Stimulated activated CD4-positive, alpha-beta T cell treated with anti-CD3 and anti-CD28 coated beads, Interleukin-1b, Interleukin-23, amount 100 ng/mL, for 4 hours (primary cell): ENCODE measurements around the gene C4B.
"Not testable (repeated sequence)": the region's sequence is repeated elsewhere in the genome, so short reads cannot be mapped to it uniquely, and the experiment has no call there.

Experiments
- DNase-seq, 2 donors: peaks; one replicate each; pipeline ENCODE4 v3.0.0-alpha.2; 2020; ENCODE audit warnings: low read depth in 2 of 2

Gene C4B

DNA sequence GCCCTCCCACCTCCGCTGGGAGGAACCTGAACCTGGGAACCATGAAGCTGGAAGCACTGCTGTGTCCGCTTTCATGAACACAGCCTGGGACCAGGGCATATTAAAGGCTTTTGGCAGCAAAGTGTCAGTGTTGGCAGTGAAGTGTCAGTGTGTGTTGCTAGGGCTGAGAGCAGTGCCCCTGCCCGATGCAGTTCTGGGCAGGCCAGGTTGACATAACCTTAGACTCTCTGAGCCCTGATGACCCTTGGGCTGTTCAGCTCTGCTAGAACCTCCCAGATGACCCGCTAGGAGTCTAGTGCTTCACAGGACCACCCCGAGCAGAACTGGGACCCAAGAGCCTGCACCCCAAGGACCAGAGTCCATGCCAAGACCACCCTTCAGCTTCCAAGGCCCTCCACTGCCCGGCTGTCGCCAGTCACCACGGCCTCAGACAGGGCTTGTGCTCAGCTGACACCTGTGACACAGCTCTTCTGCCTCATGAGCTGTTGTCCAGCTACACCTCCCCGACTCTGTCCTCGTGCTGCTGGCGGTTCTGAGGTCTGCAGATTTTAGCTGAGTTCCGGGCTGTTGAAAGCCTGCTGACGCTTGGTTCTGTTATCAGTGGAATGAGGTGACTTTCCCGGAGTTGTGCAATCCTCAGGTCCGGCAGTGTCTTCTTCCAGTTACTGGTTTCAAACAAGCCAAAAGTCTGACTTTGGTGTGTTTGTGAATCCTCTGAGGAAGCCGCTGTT, 20.9 kb downstream of the C4B start:
- DNase-seq = not testable (repeated sequence)

DNA sequence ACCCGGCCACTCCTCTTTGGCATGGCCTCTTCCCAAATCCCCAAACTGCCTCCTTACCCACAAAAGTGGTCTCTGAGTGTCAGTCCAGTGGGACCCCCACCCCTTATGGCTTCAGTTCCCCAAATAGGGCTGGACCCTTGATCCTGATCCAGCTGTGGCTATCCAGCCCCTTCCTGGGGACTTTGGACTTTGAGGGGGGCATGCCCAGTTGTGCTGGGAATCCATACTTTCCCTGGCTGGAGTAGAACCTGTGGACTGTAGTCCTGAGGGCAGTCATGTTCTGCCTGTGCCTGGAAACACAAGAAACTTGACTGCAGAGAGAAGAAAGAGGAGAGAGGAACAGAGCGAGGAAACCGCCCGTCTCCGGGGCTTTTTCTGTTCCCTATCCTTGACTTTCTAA, 22.5 kb downstream of the C4B start:
- not testable (repeated sequence) for DNase-seq

DNA sequence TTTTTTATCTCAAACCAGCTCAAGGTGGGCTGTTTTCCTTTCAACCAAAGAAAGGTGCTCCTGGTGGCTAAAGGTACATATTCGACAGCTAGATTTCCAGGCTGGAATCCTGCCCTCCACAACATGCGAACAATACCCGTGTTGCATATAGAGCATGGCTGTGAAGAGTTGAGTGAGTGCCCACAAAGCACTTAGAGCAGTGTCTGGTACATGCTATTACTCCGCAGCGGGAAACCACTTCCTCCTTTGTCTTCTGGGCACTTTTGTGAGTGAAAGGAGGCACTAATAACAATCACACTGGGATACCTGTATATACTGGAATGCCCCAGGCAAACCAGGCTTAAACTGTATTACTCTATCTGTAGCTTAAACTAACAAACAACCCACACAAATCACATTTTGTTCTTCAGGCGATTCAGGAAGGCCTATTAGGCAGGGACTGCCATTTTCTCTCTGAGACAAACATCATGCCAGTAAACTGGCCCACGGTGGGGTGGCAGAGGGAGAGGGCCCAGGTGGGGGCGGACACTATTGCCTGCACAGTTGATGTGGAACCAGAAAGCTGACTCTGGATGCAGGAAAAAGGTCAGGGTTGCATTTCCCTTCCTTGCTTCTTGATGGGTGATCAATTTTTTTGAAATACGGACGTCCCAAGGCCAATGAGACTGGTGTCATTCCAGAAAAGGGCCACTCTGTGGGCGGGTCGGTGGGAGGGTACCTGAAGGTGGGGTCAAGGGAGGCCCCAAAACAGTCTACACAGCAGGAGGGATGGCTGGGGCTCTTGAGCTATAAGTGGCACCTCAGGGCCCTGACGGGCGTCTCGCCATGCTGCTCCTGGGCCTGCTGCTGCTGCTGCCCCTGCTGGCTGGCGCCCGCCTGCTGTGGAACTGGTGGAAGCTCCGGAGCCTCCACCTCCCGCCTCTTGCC, 23.3 kb downstream of the C4B start, which contains the start of gene CYP21A2:
TSS of gene CYP21A2 (plus strand) at position 818 of the 927 bp plus-strand sequence. CDS start at position 826, 8 bp downstream.
- DNase-seq = not testable (repeated sequence)

DNA sequence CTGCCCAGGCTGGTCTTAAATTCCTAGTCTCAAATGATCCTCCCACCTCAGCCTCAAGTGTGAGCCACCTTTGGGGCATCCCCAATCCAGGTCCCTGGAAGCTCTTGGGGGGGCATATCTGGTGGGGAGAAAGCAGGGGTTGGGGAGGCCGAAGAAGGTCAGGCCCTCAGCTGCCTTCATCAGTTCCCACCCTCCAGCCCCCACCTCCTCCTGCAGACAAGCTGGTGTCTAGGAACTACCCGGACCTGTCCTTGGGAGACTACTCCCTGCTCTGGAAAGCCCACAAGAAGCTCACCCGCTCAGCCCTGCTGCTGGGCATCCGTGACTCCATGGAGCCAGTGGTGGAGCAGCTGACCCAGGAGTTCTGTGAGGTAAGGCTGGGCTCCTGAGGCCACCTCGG, 24.3 kb downstream of the C4B start:
- DNase-seq = not testable (repeated sequence)

DNA sequence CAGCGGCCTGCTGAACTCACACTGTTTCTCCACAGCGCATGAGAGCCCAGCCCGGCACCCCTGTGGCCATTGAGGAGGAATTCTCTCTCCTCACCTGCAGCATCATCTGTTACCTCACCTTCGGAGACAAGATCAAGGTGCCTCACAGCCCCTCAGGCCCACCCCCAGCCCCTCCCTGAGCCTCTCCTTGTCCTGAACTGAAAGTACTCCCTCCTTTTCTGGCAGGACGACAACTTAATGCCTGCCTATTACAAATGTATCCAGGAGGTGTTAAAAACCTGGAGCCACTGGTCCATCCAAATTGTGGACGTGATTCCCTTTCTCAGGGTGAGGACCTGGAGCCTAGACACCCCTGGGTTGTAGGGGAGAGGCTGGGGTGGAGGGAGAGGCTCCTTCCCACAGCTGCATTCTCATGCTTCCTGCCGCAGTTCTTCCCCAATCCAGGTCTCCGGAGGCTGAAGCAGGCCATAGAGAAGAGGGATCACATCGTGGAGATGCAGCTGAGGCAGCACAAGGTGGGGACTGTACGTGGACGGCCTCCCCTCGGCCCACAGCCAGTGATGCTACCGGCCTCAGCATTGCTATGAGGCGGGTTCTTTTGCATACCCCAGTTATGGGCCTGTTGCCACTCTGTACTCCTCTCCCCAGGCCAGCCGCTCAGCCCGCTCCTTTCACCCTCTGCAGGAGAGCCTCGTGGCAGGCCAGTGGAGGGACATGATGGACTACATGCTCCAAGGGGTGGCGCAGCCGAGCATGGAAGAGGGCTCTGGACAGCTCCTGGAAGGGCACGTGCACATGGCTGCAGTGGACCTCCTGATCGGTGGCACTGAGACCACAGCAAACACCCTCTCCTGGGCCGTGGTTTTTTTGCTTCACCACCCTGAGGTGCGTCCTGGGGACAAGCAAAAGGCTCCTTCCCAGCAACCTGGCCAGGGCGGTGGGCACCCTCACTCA, 25.0 kb downstream of the C4B start:
- not testable (repeated sequence) for DNase-seq

DNA sequence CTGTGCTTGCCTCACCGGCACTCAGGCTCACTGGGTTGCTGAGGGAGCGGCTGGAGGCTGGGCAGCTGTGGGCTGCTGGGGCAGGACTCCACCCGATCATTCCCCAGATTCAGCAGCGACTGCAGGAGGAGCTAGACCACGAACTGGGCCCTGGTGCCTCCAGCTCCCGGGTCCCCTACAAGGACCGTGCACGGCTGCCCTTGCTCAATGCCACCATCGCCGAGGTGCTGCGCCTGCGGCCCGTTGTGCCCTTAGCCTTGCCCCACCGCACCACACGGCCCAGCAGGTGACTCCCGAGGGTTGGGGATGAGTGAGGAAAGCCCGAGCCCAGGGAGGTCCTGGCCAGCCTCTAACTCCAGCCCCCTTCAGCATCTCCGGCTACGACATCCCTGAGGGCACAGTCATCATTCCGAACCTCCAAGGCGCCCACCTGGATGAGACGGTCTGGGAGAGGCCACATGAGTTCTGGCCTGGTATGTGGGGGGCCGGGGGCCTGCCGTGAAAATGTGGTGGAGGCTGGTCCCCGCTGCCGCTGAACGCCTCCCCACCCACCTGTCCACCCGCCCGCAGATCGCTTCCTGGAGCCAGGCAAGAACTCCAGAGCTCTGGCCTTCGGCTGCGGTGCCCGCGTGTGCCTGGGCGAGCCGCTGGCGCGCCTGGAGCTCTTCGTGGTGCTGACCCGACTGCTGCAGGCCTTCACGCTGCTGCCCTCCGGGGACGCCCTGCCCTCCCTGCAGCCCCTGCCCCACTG, 25.9 kb downstream of the C4B start:
- not testable (repeated sequence) for DNase-seq

DNA sequence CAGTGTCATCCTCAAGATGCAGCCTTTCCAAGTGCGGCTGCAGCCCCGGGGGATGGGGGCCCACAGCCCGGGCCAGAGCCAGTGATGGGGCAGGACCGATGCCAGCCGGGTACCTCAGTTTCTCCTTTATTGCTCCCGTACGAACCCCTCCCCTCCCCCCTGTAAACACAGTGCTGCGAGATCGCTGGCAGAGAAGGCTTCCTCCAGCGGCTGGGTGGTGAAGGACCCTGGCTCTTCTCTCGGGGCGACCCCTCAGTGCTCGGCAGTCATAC, 26.4 kb downstream of the C4B start:
- not testable (repeated sequence) for DNase-seq

DNA sequence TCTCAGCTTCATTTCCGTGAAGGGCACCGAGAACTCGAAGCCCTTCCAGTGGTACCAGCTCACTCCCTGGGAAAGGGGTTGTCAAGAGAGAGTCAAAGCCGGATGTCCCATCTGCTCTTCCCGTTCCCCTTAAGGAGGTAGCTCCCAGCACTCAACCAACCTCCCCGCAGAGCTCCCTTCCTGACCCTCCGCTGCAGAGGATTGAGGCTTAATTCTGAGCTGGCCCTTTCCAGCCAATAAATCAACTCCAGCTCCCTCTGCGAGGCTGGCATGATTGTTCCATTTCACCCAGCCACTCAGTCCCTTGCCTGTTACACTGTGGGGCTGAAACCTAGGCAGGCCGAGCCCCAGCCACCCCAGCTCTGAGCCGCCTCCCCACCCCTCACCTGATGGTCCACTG, 26.8 kb downstream of the C4B start:
- DNase-seq = not testable (repeated sequence)

DNA sequence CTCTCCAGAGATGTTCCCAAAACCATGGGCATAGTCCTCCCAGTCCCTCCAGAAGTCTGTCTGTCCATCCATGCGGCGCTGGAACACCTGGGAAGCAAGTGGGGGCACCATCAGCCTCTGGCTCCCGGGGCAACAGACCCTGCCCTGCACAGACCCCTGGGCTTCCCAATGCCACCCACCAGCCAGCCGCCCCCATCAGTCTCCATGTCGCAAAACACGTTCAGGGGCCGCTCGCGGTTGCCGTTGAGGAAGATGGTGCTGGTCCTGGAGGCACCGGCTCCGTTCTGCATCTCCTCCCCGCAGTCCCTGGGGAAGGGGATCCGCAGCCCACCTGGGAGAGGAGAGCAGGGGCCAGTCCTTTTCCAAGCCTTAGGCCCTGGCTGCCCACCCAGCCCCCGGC, 27.7 kb downstream of the C4B start:
- not testable (repeated sequence) for DNase-seq

DNA sequence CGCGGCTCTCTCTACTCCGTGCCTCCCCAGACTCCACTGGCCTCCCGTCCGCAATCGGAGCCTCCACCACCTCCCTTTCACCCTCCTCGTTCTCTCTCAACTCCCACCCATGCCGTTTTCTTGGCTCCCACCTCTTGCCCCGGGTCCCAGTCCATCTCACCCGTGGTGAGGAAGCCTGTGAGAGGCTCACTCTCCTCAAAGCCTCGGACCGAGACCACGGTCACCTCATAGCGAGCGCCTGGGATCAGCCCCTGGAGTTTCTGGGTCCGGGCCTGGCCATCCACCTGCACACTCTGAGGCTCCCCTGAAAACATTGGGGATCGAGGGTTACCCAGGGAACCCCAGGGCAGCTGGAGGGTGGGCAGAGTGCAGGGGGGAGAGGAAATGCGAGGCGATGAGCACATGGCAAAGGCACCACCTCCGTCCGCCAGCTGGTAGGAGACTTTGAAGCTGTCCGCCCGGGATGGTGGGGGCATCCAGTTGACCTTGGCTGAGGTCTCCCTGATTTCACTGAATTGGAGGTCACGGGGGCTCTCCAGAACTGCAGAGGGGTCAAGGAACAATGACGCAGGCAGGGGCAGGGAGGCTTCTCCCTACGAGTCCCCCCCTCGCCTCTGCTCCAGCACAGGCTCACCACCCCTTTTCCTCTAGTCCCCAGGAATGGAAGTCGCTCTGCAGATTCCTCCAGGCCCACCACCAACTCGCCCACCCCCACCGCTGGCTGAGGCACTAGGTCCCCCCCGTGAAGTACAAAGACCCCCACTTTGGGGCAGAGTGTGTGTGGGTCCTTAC, 29.2 kb downstream of the C4B start:
- not testable (repeated sequence) for DNase-seq

DNA sequence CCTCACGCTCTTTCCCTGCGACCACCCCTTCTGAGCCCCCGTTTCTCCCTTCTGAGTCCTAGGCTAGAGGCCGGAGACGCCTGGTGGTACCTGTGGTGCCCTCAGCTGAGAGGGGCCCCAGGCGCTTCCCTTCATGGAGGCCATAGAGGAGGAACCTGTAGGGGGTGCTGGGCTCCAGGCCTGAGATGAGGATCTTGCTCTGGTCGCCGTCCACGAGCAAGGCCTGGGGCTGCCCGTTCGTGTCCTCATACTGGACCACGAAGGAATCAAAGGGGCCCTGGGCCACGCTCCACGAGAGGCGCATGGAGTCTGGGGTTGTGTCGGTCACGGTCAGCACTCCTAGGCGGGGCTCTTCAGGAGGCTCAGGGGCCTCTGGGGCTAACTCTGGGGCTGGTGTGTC, 30.3 kb downstream of the C4B start:
- DNase-seq = not testable (repeated sequence)

DNA sequence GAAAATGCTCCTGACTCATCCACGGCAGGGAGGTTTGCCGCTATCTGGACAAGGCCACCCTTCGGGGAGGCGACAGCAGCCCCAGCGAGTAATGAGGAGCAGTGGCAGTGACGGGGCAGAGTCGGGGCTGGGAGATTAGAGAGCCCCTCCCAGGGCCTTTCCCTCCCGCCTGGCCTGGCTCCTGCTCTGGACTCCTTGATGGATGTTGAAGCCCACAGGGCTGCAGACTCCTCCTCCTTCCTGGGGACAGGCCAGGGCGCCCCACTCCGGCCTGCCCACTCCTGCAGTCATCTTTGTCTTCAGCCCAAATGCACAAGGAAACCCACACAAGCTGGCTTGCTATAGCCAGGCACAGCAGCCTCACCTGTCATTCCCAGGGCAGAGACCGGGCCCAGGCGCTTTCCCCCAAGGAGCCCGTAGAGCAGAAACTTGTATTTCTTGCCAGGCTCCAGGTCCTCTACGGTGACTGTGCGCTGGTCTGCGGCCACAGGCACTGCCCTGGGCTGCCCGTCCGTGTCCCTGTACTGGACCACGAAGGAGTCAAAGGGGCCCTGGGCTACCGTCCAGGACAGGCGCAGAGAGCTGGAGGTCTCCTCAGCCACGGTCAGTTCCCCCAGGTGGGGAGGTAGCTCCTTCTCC, 31.3 kb downstream of the C4B start:
- no peak for DNase-seq

DNA sequence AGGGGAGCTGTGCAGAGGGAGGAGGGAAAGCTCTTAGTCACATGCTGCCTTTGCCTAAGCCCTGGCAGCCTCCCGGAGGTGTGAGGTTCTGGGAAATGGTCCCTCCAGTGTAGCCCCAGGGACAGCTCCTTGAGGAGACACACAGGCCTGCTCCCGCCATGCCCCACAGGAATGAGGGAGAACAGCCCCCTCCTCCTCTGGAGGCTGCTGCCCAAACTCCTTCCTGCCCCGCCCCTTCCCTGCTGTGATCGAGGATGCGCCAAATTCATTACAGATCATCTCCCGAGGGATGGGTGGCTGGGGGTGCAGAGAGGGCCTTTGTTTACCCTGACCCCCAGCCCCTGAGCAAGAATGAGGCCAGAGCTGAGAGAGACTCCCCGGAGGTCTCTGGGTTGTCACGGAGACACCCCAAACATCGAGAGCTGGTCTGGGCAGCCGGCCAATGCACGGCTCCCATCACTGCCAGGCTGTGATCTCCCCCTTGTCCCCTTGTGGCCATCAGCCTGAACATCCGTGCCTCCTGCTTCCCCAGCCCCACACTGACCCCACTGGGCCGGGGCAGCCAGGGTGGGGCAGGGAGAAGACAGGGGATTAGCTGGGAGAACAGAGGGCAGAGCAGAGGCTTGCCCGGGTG, 32.0 kb downstream of the C4B start:
- no peak for DNase-seq

DNA sequence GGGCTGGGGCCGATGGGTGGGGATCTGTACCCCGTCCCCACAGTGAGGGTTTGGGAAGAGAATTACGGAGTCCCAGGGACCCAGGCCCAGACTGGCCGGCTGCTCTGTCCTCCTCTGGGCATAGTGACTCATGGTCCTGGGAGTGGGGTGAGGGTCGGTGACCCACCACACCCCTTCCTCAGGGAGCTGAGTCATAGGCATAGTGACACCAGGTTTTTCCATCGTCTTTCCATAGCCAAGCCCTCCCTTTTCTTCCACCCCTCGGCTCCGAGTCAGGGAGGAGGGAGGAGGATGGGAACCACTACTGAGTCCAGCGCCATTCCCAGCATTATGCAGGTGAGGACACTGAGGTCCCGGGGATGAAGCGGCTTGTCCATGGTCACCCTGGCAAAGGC, 32.5 kb downstream of the C4B start:
- DNase-seq = no peak

DNA sequence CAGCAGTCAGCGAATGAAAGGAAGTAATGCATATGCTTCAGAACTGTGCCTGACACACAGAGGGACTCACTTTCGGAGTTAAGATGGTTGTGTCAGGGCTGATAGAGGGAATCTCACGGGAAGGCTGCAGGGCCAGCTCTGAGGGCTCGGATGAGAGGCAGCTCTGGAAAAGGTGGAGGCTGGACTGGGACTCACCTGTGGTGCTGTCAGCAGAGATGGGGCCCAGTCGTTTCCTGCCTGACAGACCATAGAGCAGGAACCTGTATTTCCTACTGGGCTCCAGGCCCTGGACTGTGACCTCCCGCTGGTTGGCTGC, 32.9 kb downstream of the C4B start:
- no peak for DNase-seq

DNA sequence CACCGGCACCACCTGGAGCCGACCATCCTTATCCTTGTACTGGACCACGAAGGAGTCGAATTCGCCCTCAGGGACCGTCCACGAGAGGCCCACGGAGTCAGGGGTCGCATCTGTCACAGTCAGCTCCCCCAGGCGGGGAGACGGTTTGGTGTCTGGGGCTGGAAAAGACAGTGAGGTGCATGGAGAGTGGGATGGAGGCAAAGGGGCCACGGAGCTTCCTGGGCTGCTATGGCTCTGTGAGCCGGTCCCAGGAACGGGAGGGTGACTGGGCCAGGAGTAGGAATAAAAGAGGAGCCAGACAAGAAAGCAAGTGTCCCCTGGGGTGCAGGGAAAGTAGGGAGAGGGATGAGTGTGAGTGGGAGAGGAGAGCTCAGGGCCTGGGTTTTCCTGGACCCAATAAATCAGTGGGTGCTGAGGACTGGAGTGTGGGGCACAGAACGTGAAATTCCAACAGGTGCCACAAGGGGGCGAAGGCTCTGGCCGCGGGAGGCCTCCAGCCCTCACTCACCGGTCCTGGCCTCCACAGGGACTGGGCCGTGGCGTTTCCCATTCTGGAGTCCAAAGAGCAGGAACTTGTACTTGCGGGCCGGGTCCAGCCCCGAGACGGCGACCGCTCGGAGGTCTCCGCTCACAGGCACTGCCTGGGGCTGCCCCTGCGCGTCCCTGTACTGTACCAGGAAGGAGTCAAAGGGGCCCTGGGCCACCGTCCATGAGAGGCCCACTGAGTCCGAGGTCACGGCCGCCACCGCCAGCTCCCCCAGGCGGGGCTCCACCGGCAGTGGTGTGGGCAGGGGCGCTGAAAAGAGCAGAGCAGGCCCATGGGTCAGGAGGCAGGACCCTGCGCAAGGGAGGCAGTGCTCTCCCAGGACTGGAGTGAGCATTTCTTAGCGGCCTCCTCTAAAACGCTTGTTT, 33.5 kb downstream of the C4B start:
- peak; percentile 57 to 62 for DNase-seq

DNA sequence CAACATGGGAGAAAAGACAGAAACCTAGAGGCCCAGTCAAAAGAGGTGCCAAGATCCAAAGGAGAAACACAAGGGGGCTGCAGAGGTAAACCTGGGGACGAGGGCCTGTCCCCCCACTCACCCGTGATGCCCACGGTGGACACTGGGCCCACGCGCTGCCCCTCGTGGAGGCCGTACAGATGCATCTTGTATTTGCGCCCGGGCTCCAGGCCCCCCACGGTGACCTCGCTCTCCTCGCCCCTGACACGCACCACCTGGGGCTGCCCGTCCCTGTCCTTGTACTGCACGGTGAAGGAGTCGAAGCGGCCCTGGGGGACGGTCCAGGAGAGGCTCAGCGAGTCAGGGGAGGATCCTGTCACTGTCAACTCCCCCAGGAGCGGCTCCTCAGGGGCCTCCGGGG, 34.6 kb downstream of the C4B start:
- not testable (repeated sequence) for DNase-seq

DNA sequence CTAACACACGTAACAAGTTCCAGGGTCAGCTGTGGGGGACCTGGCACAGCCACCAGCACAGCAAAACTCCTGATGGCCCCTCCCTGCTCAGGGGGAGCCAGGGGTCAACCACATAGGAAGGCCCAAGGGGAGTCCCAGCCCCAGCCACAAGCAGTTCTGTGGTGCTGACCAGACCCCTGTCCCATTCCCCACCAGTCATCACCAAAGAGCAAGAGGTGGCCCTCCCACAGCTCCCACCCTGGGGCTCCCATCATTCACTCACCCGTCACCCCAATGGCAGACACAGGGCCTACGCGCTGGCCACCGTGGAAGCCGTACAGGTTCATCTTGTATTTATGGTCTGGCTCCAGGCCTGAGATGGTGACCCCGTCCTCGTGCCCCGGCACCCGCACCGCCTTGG, 35.1 kb downstream of the C4B start:
- not testable (repeated sequence) for DNase-seq
